Activated CD8-positive, alpha-beta T cell treated with anti-CD3 and anti-CD28 coated beads, Interleukin-2, amount 10 ng/mL, durations not matched to agents 7 days and 5 days (primary cell): Measurements from ENCODE around the gene KLK11. TPM values are rescaled to one million over a fixed set of nuclear protein-coding genes. Genes with fewer than 3 reads are reported as not detected.

Experiments used
- ATAC-seq: fragments of 150-1000 bp; cut with Tn5 transposase; one replicate; pipeline ENCODE4 v1.10.0; 2021; ENCODE audit warnings: moderate library complexity
- CTCF ChIA-PET: fragments of 350-600 bp; sonication (Branson Sonifier 250); formaldehyde crosslinking; loops from one replicate; lab custom pipeline; 2021; ENCODE audit warnings: antibody characterized with exemption; lab: Charles Lee
- POLR2A ChIA-PET: fragments of 350-600 bp; sonication (Branson Sonifier 250); formaldehyde crosslinking; loops from one replicate; lab custom pipeline; 2021; ENCODE audit warnings: antibody characterized with exemption; lab: Charles Lee
- DNase-seq: peaks from one replicate; pipeline ENCODE4 v3.0.0-alpha.2; 2020
- H3K27ac Mint-ChIP-seq: one replicate; pipeline ENCODE4 v1.8.0; 2021; ENCODE audit warnings: mild to moderate bottlenecking, mixed read lengths
- H3K27me3 Mint-ChIP-seq: one replicate; pipeline ENCODE4 v1.8.0; 2021; ENCODE audit warnings: low read depth, mixed read lengths
- H3K36me3 Mint-ChIP-seq: one replicate; pipeline ENCODE4 v1.8.0; 2021; ENCODE audit warnings: low read depth, mixed read lengths
- H3K4me1 Mint-ChIP-seq: one replicate; pipeline ENCODE4 v1.8.0; 2021; ENCODE audit warnings: low read depth, mixed read lengths
- H3K4me3 Mint-ChIP-seq: one replicate; pipeline ENCODE4 v1.8.0; 2021; ENCODE audit warnings: mild to moderate bottlenecking, mixed read lengths
- H3K9me3 Mint-ChIP-seq: one replicate; pipeline ENCODE4 v1.8.0; 2022; ENCODE audit warnings: mixed read lengths; ENCODE audit not compliant: insufficient read depth
- total RNA-seq, 2 experiments: library from RNA; stranded (reverse); gene quantifications; one replicate each; pipeline ENCODE4 v1.2.3, GENCODE V29; 2021

Gene KLK11
- total RNA-seq, 2 experiments from 2014 or later, result not detected

DNA sequence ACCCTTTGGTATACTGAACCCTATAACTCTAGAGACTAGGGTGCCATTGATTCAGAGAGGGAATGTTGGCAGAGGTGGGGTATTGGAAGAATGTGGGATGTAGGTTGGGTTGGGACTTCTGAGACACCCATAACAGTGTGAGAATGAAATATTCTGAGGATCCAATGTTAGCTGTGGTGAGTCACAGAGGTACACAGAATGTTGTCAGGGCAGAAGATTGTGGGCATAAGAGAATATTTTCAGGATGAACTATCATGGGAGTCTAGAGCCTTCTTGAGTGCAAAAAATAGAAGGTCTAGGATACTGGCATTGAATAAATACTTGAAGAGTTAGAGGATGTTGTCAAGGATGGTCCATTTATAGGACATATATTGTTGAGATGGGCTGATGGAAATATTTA, 29.4 kb upstream of the KLK11 start:
- H3K4me1 Mint-ChIP-seq, result no peaks in the 10 kb centered on the region
- H3K27ac Mint-ChIP-seq, result no peak overlapping the region
- ChIA-PET POLR2A (no interaction called here), CTCF (no interaction called here)
- no peak overlapping the region for H3K4me3 Mint-ChIP-seq
- ATAC-seq (no peak), DNase-seq (no peak)
- no peaks in the 10 kb centered on the region for H3K36me3 Mint-ChIP-seq
- peaks cover 25% of the 10 kb centered on the region for H3K27me3 Mint-ChIP-seq
- no peaks in the 10 kb centered on the region for H3K9me3 Mint-ChIP-seq

GRCh38 chr19:51047031-51047335, 20.6 kb upstream of the KLK11 start:
- ChIA-PET CTCF (no interaction called here), POLR2A (no interaction called here)
- no peak overlapping the region for H3K4me3 Mint-ChIP-seq
- H3K4me1 Mint-ChIP-seq, result no peaks in the 10 kb centered on the region
- peaks cover 16% of the 10 kb centered on the region for H3K27me3 Mint-ChIP-seq
- no peaks in the 10 kb centered on the region for H3K36me3 Mint-ChIP-seq
- H3K27ac Mint-ChIP-seq, result no peak overlapping the region
- ATAC-seq, result no peak
- no peak for DNase-seq
- no peaks in the 10 kb centered on the region for H3K9me3 Mint-ChIP-seq

GRCh38 chr19:51044327-51044726, 17.9 kb upstream of the KLK11 start:
- no peak for DNase-seq
- H3K9me3 Mint-ChIP-seq, result no peaks in the 10 kb centered on the region
- H3K27me3 Mint-ChIP-seq, result peaks cover 14% of the 10 kb centered on the region
- no peak overlapping the region for H3K27ac Mint-ChIP-seq
- H3K4me3 Mint-ChIP-seq, result no peak overlapping the region
- ATAC-seq, result no peak
- ChIA-PET CTCF (no interaction called here), POLR2A (no interaction called here)
- H3K36me3 Mint-ChIP-seq, result no peaks in the 10 kb centered on the region
- no peaks in the 10 kb centered on the region for H3K4me1 Mint-ChIP-seq

GRCh38 chr19:51043497-51043896, 17.1 kb upstream of the KLK11 start:
- Mint-ChIP-seq H3K27ac (no peak overlapping the region), H3K4me1 (no peaks in the 10 kb centered on the region), H3K27me3 (peaks cover 14% of the 10 kb centered on the region), H3K9me3 (no peaks in the 10 kb centered on the region), H3K4me3 (no peak overlapping the region), H3K36me3 (no peaks in the 10 kb centered on the region)
- CTCF ChIA-PET, result no interaction called here
- DNase-seq (no peak), ATAC-seq (no peak)
- POLR2A ChIA-PET, result interaction anchor here (0.6 kb wide), 1 partner anchor 41 kb away, joined by 3 read pairs; no protein-coding TSS in a partner anchor

DNA sequence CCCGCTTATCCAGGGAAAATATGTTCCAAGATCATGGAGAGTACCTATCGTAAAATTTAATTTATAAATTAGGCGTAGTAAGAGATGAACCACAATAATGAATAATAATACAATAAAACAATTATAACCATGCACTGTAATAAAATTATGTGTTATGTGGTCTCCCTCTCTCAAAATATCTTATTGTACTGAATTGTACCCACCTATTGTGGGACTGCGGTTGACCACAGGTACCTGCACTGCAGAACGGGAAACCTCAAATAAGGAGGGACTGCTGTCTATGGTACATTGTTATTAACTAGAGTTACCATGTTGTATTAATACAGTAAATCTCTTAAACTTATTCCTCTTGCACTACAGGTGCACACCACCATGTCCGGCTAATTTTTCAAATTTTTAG, 13.7 kb upstream of the KLK11 start:
- no peak overlapping the region for H3K4me3 Mint-ChIP-seq
- ATAC-seq (no peak), DNase-seq (no peak)
- H3K27me3 Mint-ChIP-seq, result peaks cover 4% of the 10 kb centered on the region
- no peaks in the 10 kb centered on the region for H3K9me3 Mint-ChIP-seq
- POLR2A ChIA-PET, result no interaction called here
- H3K4me1 Mint-ChIP-seq, result no peaks in the 10 kb centered on the region
- no peak overlapping the region for H3K27ac Mint-ChIP-seq
- H3K36me3 Mint-ChIP-seq, result no peaks in the 10 kb centered on the region
- CTCF ChIA-PET, result no interaction called here

DNA sequence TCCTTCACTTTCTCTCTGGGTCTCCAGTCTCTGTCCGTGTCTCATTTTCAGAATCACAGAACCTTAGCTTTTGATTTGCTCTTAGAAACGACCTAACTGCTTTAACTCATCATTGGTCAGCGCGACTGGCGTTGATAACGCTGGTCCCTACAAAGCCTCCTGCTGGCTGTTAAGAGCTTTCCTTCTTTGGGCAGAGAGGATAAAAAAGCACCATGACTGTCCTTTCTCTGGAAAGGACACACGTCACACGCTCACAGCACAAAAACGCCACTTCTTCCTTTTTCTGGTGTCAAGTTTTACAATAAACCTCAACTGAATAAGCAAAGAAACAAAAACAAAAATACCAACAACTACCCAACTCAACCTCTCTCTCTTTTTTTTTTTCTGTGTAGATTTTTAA, 10.1 kb upstream of the KLK11 start:
- no peak for DNase-seq
- no peak for ATAC-seq
- Mint-ChIP-seq H3K4me1 (no peaks in the 10 kb centered on the region), H3K36me3 (no peaks in the 10 kb centered on the region), H3K9me3 (no peaks in the 10 kb centered on the region), H3K27ac (no peak overlapping the region), H3K27me3 (peaks cover 7% of the 10 kb centered on the region), H3K4me3 (no peak overlapping the region)
- CTCF ChIA-PET, result no interaction called here
- POLR2A ChIA-PET, result no interaction called here

GRCh38 chr19:51034704-51035103, 8.3 kb upstream of the KLK11 start, which contains the start of gene KLK12:
Gene KLK12, minus strand, starts transcription at chr19:51035002. Its CDS starts 381 bp downstream, at chr19:51034621.
- CTCF ChIA-PET, result no interaction called here
- POLR2A ChIA-PET, result no interaction called here
- no peak within 1 kb of the TSS for H3K4me3 Mint-ChIP-seq
- ATAC-seq (no peak), DNase-seq (no peak)
- H3K36me3 Mint-ChIP-seq, result no peaks in the 10 kb centered on the region
- H3K4me1 Mint-ChIP-seq, result no peaks in the 10 kb centered on the region
- H3K9me3 Mint-ChIP-seq, result no peaks in the 10 kb centered on the region
- H3K27ac Mint-ChIP-seq, result no peak within 1 kb of the TSS
- peaks cover 7% of the 10 kb centered on the region for H3K27me3 Mint-ChIP-seq

- no peaks in the 10 kb centered on the region for H3K9me3 Mint-ChIP-seq
- H3K27me3 Mint-ChIP-seq, result peaks cover 10% of the 10 kb centered on the region
- H3K4me3 Mint-ChIP-seq, result no peak overlapping the region
- no peak for ATAC-seq
- no peaks in the 10 kb centered on the region for H3K4me1 Mint-ChIP-seq
- no peak for DNase-seq
- CTCF ChIA-PET, result no interaction called here
- POLR2A ChIA-PET, result no interaction called here
- no peak overlapping the region for H3K27ac Mint-ChIP-seq
- H3K36me3 Mint-ChIP-seq, result no peaks in the 10 kb centered on the region
Observed at GRCh38 chr19:51031880-51032225, 5.4 kb upstream of the KLK11 start.

- ChIA-PET POLR2A (no interaction called here), CTCF (no interaction called here)
- H3K27me3 Mint-ChIP-seq, result peaks cover 10% of the 10 kb centered on the region
- no peaks in the 10 kb centered on the region for H3K4me1 Mint-ChIP-seq
- H3K9me3 Mint-ChIP-seq, result no peaks in the 10 kb centered on the region
- H3K4me3 Mint-ChIP-seq, result no peak overlapping the region
- no peak for ATAC-seq
- no peak for DNase-seq
- no peaks in the 10 kb centered on the region for H3K36me3 Mint-ChIP-seq
- H3K27ac Mint-ChIP-seq, result no peak overlapping the region
Observed at GRCh38 chr19:51031220-51031879, 4.9 kb upstream of the KLK11 start.

- no peak overlapping the region for H3K4me3 Mint-ChIP-seq
- H3K4me1 Mint-ChIP-seq, result no peaks in the 10 kb centered on the region
- H3K36me3 Mint-ChIP-seq, result no peaks in the 10 kb centered on the region
- ATAC-seq (no peak), DNase-seq (no peak)
- peaks cover 8% of the 10 kb centered on the region for H3K27me3 Mint-ChIP-seq
- ChIA-PET POLR2A (no interaction called here), CTCF (no interaction called here)
- H3K9me3 Mint-ChIP-seq, result no peaks in the 10 kb centered on the region
- no peak overlapping the region for H3K27ac Mint-ChIP-seq
Observed at GRCh38 chr19:51030631-51031030, 4.2 kb upstream of the KLK11 start.

GRCh38 chr19:51029718-51030117, 3.3 kb upstream of the KLK11 start:
- ATAC-seq, result no peak
- H3K27me3 Mint-ChIP-seq, result peaks cover 8% of the 10 kb centered on the region
- CTCF ChIA-PET, result no interaction called here

DNA sequence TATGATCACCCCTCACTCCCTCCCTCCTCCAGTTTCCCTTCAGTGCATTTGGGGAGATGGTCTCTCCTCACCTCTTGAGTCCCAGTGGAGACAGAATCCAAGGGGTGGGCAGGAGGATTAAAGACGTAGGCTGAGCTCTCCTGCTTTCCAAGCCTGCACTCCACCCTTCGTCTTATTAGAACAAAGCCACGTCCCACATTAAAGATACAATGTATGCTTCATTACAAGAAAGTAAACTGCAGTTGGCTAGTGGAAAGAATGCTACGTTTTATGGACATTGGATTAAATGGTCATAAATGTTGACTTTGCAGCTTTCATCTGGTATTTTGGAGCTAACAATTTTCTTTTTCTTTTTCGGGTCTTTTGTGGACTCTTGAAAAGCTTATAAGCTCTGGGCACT, 1.5 kb upstream of the KLK11 start:
- H3K4me1 Mint-ChIP-seq, result no peaks in the 10 kb centered on the region
- DNase-seq (no peak), ATAC-seq (no peak)
- no peaks in the 10 kb centered on the region for H3K36me3 Mint-ChIP-seq
- no peak overlapping the region for H3K27ac Mint-ChIP-seq
- peaks cover 4% of the 10 kb centered on the region for H3K27me3 Mint-ChIP-seq
- no peak overlapping the region for H3K4me3 Mint-ChIP-seq
- POLR2A ChIA-PET, result no interaction called here
- H3K9me3 Mint-ChIP-seq, result no peaks in the 10 kb centered on the region
- CTCF ChIA-PET, result no interaction called here

More at GRCh38 chr19:51029718-51030117, 3.3 kb upstream of the KLK11 start:
- H3K9me3 Mint-ChIP-seq, result no peaks in the 10 kb centered on the region
- H3K27ac Mint-ChIP-seq, result no peak overlapping the region
- DNase-seq, result no peak
- POLR2A ChIA-PET, result no interaction called here
- H3K36me3 Mint-ChIP-seq, result no peaks in the 10 kb centered on the region
- H3K4me1 Mint-ChIP-seq, result no peaks in the 10 kb centered on the region
- H3K4me3 Mint-ChIP-seq, result no peak overlapping the region
